DND-41 (cell line): Measurements from ENCODE around the gene FBXO47.

Source experiments
- ATAC-seq: fragments of 200-7000 bp; cut with Tn5 transposase; 3 replicates; pipeline ENCODE4 v1.9.1; 2021; ENCODE audit warnings: low read depth; ENCODE audit not compliant: insufficient read depth
- DNase-seq: peaks from one replicate; pipeline ENCODE4 v3.0.0-alpha.2; 2020
- H2AFZ ChIP-seq: 2 replicates; pipeline ENCODE4 v1.6.0; 2012; ENCODE audit warnings: low read depth, low read length
- H3K27ac ChIP-seq: 2 replicates; pipeline ENCODE4 v1.5.1; 2012; ENCODE audit warnings: low read length, inconsistent platforms
- H3K27me3 ChIP-seq: fragments of 200-600 bp; sonication (generic); 2 replicates; pipeline ENCODE4 v1.6.0; 2012; ENCODE audit warnings: low read length, mild to moderate bottlenecking, inconsistent platforms; ENCODE audit not compliant: insufficient read depth, poor library complexity
- H3K36me3 ChIP-seq: 2 replicates; pipeline ENCODE4 v1.5.1; 2012; ENCODE audit warnings: low read length, inconsistent platforms; ENCODE audit not compliant: insufficient read depth
- H3K4me1 ChIP-seq: 2 replicates; pipeline ENCODE4 v1.5.1; 2012; ENCODE audit warnings: mild to moderate bottlenecking, low read length; ENCODE audit not compliant: insufficient read depth
- H3K4me2 ChIP-seq: 2 replicates; pipeline ENCODE4 v1.6.0; 2012; ENCODE audit warnings: mild to moderate bottlenecking, moderate library complexity, low read length, inconsistent platforms; ENCODE audit not compliant: insufficient read depth
- H3K4me3 ChIP-seq, 2 experiments: fragments of 200-600 bp in 1 of 2; shearing (Covaris generic) in 1 of 2; 2 replicates each; pipeline ENCODE4 v1.5.1; 2012 to 2016; ENCODE audit warnings: inconsistent platforms in 2 of 2, low read length in 2 of 2, mild to moderate bottlenecking in 2 of 2, low read depth in 1 of 2, moderate library complexity in 1 of 2
- H3K79me2 ChIP-seq: 2 replicates; pipeline ENCODE4 v1.6.0; 2012; ENCODE audit warnings: low read length, inconsistent platforms; ENCODE audit not compliant: insufficient read depth
- H3K9ac ChIP-seq: 2 replicates; pipeline ENCODE4 v1.6.0; 2012; ENCODE audit warnings: low read depth, mild to moderate bottlenecking, inconsistent platforms, low read length, moderate library complexity
- H3K9me3 ChIP-seq: 2 replicates; pipeline ENCODE4 v1.5.1; 2012; ENCODE audit warnings: low read length, moderate library complexity, mild to moderate bottlenecking, inconsistent platforms; ENCODE audit not compliant: insufficient read depth, severe bottlenecking
- H4K20me1 ChIP-seq: 2 replicates; pipeline ENCODE4 v1.6.0; 2012; ENCODE audit warnings: low read length; ENCODE audit not compliant: insufficient read depth
- EZH2 ChIP-seq: IDR thresholded peaks from 3 replicates; pipeline ENCODE4 v1.6.1; 2012; ENCODE audit warnings: borderline replicate concordance, low read depth, mild to moderate bottlenecking, moderate library complexity, low read length, inconsistent platforms; ENCODE audit not compliant: severe bottlenecking
- TF ChIP-seq, protein P1 (sequence below): IDR thresholded peaks from 2 replicates; pipeline ENCODE4 v1.5.1; 2012; ENCODE audit warnings: borderline replicate concordance, low read length, moderate library complexity, mild to moderate bottlenecking; ENCODE audit not compliant: poor library complexity, severe bottlenecking; ENCODE audit errors: extremely low read depth

Gene FBXO47

DNA sequence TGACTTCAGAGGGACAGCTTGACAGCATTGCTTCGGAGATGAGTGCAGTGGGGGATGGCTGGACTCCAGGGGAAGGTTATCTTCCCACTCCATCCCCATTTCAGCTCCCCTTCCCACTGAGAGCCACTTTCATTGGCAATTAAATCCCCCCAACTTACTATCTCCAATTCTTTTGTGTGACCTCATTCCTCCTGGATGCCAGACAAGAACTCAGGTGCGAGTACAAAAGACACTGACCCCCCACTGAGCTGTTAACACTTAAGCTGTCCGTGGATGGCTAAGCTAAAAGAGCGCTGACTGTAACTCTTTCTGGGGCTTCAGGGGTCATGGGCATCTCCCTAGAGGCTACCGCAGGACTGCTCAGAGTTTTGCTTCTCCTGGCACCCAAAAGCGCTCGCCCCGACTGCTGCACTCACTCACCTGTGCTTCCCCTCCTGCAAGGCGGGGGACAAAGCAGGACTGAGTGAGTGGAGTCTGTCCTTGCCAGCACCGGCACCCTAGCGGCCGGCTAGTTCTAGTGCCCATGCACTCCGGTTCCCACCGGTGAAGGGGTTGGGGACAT is 44.8 kb upstream of the FBXO47 start:
- no peak for TF ChIP-seq EZH2
- TF ChIP-seq, protein P1, sequence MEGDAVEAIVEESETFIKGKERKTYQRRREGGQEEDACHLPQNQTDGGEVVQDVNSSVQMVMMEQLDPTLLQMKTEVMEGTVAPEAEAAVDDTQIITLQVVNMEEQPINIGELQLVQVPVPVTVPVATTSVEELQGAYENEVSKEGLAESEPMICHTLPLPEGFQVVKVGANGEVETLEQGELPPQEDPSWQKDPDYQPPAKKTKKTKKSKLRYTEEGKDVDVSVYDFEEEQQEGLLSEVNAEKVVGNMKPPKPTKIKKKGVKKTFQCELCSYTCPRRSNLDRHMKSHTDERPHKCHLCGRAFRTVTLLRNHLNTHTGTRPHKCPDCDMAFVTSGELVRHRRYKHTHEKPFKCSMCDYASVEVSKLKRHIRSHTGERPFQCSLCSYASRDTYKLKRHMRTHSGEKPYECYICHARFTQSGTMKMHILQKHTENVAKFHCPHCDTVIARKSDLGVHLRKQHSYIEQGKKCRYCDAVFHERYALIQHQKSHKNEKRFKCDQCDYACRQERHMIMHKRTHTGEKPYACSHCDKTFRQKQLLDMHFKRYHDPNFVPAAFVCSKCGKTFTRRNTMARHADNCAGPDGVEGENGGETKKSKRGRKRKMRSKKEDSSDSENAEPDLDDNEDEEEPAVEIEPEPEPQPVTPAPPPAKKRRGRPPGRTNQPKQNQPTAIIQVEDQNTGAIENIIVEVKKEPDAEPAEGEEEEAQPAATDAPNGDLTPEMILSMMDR: no peak
- no peaks in the 10 kb centered on the region for H3K27me3 ChIP-seq
- H3K27ac ChIP-seq: no peak overlapping the region
- ATAC-seq: no peak
- H3K9me3 ChIP-seq: no peaks in the 10 kb centered on the region
- no peaks in the 10 kb centered on the region for H4K20me1 ChIP-seq
- H3K4me2 ChIP-seq: no peak overlapping the region
- no peaks in the 10 kb centered on the region for H3K79me2 ChIP-seq
- no peak for DNase-seq
- no peaks in the 10 kb centered on the region for H3K36me3 ChIP-seq
- no peak overlapping the region for H2AFZ ChIP-seq
- no peak overlapping the region for H3K9ac ChIP-seq
- no peak overlapping the region for H3K4me3 ChIP-seq
- H3K4me1 ChIP-seq: peaks cover 7% of the 10 kb centered on the region

DNA sequence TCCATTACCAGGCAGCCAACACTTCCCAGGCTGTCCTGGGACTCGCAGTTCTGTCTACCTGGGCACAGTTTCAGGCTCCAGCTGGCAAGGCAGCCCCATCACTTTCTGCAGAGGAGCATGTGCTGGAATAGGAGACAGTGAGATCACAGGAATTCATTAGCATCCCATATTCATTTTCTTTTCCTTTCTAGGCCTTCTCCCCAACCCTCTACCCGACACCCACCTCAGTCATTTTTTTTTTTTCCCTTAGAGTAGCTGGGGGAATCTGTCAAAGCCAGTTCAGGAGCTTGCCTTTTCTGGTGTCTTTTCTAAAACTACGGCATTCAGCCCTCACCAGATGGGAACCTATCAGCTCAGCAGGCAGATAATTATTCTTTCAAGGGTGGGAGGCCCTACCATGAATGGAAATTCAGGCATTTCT is 42.4 kb upstream of the FBXO47 start:
- no peak for DNase-seq
- no peak overlapping the region for H3K9ac ChIP-seq
- H4K20me1 ChIP-seq: no peaks in the 10 kb centered on the region
- no peak for ATAC-seq
- H3K79me2 ChIP-seq: no peaks in the 10 kb centered on the region
- H3K27ac ChIP-seq: no peak overlapping the region
- H3K27me3 ChIP-seq: no peaks in the 10 kb centered on the region
- H3K36me3 ChIP-seq: no peaks in the 10 kb centered on the region
- no peak overlapping the region for H3K4me3 ChIP-seq
- TF ChIP-seq EZH2: no peak
- H3K4me1 ChIP-seq: no peaks in the 10 kb centered on the region
- H3K9me3 ChIP-seq: no peaks in the 10 kb centered on the region
- no peak overlapping the region for H2AFZ ChIP-seq
- no peak overlapping the region for H3K4me2 ChIP-seq

DNA sequence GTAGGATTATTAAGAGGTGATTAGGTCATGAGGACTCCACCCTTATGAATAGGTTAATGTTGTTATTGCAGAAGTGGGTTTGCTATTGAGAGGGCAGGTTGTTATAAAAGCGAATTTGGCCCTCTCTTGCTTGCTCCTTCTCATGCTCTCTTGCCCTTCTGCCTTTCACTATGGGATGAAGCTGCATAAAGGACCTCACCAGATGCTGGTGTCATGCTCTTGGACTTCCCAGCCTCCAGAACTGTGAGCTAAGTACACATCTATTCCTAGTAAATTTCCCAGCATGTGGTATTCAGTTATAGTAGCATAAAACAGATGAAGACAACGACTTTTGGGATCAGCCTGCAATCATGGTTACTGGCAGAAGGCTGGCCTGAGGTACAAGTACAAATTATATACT is 41.4 kb upstream of the FBXO47 start:
- no peak overlapping the region for H3K9ac ChIP-seq
- H2AFZ ChIP-seq: no peak overlapping the region
- no peaks in the 10 kb centered on the region for H3K36me3 ChIP-seq
- no peak for ATAC-seq
- H3K27me3 ChIP-seq: no peaks in the 10 kb centered on the region
- no peak for DNase-seq
- no peak overlapping the region for H3K4me2 ChIP-seq
- H4K20me1 ChIP-seq: no peaks in the 10 kb centered on the region
- H3K9me3 ChIP-seq: no peaks in the 10 kb centered on the region
- no peak overlapping the region for H3K4me3 ChIP-seq
- no peaks in the 10 kb centered on the region for H3K79me2 ChIP-seq
- TF ChIP-seq EZH2: no peak
- TF ChIP-seq, protein P1: no peak
- no peaks in the 10 kb centered on the region for H3K4me1 ChIP-seq
- no peak overlapping the region for H3K27ac ChIP-seq

DNA sequence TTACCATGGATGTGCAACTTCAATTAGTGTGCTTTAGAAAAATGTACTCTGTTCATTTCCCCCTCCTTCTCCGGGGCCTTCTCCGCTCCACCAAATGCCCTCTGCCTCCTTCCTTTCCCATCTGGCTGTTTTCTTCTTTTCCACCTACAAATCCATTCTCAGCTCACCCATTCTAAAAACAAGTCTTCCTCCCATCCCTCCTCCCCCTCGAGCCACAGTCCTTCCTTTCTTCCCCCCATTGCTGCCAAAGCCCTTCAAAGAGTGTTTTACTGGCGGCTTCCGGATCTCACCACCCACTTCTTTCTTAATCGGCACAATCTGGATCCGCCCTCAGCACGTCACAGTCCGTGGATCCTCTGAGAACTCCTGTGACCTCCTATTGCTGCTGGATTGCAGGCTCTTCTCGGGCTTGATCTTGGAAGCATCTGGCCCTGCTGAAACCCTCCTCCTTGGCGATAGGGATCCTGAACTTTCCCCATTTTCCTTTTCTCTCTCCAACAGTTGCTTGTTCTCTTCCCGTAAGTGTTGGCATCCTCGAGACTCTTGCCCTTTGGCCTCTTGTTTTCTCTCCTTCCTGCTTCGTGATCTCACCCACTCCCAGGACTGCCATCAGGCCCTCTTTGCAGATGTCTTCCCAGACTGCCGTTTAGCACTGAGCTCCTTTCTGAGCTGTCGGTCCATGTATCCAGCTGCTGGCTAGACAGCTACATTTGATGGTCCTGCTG is 36.0 kb upstream of the FBXO47 start:
- DNase-seq (no peak), ATAC-seq (no peak)
- H3K4me1 ChIP-seq: no peaks in the 10 kb centered on the region
- no peaks in the 10 kb centered on the region for H3K79me2 ChIP-seq
- no peaks in the 10 kb centered on the region for H4K20me1 ChIP-seq
- H3K4me2 ChIP-seq: no peak overlapping the region
- no peaks in the 10 kb centered on the region for H3K36me3 ChIP-seq
- H3K9me3 ChIP-seq: no peaks in the 10 kb centered on the region
- H2AFZ ChIP-seq: no peak overlapping the region
- H3K4me3 ChIP-seq: no peak overlapping the region
- no peak overlapping the region for H3K27ac ChIP-seq
- TF ChIP-seq, protein P1: no peak
- H3K9ac ChIP-seq: no peak overlapping the region
- H3K27me3 ChIP-seq: no peaks in the 10 kb centered on the region
